Measurements from ENCODE around the gene RAP1GAP2.

RAP1GAP2 gene

DNA sequence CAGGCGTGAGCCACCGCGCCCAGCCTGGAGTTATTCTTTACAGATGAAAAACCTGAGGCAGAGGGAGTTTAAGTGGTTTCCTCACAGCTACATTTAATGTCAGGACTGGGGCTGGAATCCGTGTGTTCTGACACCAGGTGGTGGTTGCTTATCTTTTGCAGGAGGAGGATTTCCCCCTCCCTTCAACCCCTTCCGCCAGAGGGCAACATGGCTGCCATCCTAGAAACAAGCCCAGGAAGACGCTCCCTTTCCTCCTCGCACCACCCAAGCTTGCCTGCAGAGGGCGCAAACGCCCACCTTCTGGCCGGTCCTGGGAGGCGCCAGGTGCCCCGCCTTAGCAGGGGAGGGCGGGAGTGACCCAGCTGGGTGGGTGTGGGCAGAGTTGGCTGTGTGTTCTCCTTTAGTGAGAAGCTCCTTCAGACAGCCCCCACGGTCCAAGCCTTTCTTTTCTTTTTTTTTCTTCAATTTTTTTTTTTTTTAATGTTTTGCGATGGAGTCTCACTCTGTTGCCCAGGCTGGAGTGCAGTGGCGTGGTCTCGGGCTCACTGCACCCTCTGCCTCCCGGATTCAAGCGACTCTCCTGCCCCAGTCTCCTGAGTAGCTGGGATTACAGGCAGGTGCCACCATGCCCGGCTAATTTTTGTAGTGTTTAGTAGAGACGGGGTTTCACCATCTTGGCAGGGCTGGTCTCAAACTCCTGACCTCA lies 9.9 kb upstream of the RAP1GAP2 start:
- peak; percentile 78 to 89 (median 84) for DNase-seq

DNA sequence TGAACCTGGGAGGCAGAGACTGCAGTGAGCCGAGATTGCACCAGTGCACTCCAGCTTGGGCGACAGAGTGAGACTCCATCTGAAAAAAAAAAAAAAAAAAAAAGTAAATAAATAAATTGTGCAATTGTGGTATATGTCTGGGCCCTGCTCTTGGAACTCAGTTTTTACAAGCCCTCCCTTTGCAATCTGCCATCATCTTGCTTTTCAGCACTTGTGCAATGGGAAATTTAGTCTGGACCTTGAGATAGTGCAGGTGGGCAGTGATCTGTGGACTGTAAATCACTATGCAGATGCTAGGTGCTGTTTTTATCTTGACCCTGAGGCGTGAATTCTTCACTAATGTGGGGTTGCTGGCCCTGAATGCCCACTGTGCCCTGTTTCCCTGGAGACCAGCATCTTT lies 6.5 kb upstream of the RAP1GAP2 start:
- no peak for DNase-seq

DNA sequence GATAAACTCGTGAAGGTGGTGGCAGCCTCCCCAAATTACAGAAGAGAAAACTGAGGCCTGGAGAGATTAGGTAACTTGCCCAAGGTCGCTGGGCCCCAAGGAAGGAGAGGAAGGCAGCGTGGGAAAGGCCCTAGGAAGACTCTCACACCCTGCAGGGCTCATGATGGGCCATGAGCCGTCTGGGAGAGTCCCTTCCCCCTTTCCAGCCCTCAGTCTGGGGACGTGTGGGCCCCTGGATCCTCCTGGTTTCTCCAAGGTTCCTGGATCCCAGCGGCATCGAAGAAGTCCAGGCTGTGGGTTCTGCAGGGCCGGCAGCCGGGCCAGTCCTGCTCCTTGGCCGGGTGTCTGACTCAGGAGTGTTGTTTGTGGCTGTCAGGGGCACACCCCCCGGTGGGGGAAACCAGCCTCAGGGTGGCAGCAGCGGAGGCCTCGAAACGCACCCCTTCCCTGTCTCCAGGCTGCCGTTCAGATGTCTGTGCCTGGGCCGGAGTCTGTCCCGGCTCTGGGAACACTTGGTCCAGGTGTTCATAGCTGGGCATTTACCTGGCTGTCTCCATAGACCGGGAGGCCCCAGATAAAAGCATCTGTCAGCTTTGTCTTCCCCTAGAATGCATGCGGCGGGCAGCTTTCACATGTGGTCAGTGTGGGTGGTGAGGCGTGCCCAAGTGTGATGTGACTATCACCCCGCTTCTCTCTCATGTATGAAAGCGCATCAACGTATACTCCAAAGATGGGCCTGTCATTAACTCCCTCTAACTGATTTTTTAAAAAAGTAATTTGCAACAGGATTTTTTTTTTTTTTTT lies 3.7 kb upstream of the RAP1GAP2 start:
- no peak for DNase-seq

DNA sequence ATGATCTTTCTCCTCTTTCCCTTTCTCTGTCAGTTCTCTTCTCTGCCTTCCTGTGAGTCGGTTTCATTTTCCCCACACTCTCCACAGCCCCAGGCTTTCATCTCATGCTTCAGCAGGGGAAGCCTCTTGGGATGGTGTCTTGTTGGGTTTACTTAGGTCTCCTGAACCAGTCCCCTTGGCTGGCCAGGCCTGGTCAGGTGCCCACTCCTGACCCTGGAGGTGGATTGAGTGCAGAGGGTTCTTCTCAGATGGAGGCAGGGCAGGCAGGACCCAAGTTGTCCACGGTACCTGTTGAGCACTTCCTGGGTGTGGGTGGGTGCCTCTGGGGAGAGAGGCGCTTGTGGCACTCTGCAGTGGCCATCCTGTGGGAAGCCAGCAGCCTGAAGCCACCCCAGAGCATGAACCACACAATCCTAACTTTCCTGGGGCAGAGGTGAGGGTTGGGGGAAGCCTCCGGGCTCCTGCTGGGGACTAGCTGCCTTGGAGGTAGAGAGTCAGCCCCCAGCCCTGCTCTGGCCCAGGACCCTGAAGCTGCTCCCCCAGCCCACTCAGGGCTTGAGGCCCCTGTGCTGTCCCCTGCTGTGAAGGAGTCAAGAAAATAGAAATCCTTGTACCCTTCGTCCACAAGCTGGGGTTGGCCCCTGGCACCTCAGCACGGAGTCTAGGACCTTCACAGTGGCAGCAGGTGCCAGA lies 2.0 kb upstream of the RAP1GAP2 start:
- peak in 1 of 6 experiments; percentile 44 for DNase-seq

DNA sequence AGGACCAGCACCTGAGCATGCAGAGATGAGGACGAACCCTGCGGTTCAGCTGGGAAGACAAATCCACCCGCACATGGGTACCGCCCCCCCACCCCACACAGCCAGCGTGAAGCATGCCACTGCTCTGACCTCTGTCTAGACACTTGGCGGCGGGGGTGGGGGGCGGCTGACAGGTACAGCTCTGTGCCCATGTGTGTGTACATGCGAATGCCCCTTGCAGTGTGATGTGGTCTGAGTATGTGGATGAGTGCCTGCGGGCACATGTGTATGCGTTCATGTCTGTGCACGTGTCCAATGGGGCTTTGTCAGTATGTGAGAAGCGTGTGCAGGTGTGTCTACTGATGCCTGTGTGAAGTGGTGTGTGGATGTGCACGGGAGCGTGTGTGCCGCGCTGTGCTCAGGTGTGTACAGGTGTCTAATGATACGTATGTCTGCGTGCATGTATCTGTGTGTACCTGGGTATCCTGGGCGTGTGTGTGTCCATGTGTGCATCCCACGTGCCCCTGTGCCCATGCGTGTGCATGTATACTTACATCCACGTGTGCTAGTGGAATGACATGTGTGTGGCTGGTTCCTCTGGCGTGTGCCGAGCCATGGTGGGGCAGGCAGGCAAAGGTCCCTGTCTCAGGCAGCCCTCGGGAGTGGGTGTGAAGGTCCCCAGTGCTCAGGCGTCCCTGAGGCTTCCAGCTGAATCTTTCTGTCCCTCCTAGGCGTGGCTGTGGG lies 636 bp upstream of the RAP1GAP2 start:
- DNase-seq = no peak

DNA sequence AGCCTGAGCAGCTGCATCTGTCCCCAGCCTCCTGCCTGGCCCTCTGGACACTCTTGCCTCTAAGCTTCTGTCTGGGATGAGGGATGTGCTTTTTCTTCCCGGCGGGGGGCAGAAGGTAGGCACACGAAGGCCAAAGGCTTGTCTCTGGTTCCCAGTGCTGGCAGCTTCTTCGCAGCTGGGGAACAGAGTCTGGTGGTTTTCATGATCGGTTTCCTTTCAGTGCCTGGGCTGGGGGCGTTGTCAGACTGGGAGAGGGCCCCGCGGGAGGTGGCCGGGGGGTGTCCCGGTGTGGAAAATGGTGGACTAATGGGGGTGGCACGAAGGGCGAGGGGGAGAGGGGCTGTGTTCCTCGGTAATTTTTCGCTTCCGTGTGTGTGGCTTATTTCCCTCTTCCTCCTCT lies 988 bp downstream of the RAP1GAP2 start:
- peak in 2 of 6 experiments; percentile 27 to 38 for DNase-seq

DNA sequence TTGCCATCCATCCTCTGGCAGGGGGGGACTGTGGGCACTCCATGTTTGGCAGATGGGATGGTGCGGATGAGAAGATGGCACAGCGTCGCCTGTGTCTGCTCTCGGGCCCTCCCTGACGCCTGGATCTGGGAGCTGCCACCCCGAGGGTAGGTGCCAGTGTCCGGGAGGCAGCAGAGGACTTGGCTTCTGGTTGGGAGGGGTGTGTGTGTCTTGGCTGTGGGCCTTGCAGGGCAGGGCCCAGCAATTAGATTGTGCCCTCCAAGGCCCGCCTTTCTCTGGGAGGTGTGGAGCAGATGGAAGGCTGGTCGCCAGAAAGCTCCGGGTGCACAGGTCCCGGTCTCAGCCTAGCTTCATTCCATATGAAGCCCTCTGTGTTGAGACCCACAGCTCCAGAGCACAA lies 1.4 kb downstream of the RAP1GAP2 start:
- DNase-seq = no peak

DNA sequence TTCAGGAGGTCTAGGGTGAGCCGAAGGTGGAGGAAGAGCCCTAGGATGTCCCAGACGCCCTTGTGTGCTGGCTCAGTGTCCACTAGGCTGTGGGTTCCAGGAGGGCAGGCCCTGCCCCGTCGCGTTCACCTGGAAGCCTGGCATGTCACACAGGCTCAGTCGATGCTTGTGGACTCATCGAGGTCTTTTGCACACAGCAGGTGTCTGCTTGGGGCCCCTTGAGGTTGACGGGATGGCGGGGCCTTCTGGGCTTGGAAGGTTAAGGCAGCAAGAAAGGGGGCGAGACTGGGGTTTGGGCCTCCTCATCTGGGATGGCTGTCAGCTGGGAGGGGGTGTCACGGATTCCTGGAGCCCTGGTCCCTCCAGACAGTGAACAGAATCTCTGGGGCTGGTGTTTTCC lies 1.9 kb downstream of the RAP1GAP2 start:
- DNase-seq = no peak

DNA sequence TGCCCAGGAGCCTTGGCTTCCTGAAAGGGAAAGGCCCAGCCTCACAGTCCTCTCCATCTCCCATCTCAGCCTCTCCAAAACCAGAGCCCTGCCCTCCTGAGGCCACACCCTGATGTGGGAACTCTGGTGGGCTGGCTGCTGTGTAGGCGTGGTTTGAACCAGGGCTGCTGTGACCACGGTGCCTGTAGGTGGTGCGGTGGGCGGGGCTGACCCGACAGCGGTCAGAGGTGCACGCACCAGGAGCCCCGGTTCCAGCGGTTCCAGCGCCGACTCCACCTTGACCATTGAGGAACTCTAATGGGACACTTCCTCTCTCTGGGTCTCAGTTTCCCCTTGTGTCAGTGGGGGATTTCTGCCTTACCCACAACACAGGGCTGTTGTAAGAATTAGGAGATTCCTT lies 2.4 kb downstream of the RAP1GAP2 start:
- no peak for DNase-seq

DNA sequence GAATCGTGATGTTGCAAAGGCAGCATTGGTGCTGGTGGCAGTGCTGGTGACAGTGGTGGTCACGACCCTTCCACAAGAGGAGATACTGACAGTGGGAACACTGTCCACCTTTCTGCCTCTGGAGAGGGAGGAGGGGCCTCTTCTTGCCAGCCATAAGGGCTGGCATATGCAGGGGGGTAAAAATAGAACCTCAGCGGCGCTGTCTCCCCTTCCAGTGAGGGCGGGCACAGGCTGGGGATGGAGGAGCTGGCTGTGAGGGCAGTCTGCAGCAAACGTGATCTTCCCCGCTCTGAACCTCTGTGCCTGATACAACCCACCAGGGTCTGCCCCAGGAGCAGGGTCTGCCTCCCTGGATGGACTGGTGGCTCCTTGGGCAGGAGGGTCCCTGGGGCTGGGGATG lies 3.4 kb downstream of the RAP1GAP2 start:
- no peak for DNase-seq

DNA sequence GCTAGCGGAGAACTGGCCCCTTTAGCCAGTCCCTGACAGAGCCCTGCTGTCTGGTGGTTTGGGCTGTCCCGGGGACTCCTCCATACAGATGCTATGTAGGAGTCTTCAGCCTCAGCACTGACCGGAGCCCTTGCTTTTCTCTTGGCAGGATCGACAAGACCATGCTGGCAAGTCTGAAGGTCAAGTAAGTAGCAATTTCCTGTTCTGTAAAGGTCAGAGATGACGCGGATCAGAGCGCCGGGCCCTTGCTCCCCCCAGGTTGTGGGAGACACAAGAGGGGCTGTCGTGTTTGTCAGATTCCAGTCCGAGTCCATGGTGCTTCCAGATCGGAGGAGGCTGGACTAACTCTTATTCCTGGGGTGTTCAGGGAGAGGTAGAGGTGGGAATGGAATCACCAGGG lies 4.1 kb downstream of the RAP1GAP2 start:
- no peak for DNase-seq

DNA sequence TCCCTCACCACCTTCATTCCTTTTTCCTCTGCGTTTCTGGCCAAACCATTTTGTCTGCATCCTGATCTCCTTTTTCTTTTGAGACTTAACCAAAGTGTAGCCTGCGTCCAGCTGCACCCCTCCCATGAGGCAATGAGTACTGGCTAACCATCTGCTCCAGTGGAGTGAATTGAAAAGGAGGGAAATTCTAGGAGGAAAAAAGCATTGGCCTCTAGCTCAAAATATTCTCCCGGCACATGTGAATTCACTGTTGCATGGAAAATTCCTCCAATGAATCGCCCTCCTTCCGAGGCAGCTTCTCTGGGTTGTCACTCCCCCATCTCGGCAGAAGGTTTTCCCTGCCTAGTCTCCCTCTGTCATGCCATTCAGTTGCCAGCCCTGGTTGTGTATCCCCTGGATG lies 5.6 kb downstream of the RAP1GAP2 start:
- no peak for DNase-seq

DNA sequence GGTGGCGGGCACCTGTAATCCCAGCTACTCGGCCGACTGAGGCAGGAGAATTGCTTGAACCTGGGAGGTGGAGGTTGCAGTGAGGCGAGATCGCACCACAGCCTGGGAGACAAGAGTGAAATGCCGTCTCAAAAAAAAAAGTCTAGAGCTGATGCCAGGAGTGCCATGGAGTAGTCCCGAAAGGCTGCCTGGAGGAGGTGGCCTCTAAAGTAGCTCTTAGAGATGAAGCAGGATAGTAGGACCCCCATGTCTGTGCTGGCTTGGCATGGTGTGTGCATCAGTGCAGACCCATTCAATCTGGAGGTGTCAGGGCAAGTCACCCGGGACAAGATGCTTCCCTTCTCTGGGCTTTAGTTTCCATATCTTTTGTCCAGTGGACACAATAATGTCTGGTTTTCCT lies 6.3 kb downstream of the RAP1GAP2 start:
- DNase-seq = no peak

DNA sequence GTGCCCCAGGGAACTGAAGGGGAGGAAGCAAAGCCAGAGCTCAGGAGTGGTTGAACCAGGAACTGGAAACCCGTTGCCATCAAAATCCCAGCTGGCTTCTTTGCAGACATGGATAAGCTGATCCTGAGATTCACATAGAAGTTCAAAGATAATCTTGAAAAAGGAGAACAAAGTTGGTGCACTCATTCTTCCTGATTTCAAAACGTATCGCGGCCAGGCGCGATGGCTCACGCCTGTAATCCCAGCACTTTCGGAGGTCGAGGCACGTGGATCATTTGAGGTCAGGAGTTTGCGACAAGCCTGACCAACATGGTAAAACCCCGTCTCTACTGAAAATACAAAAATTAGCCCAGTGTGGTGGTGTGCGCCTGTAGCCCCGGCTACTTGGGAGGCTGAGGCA lies 7.1 kb downstream of the RAP1GAP2 start:
- no peak for DNase-seq

DNA sequence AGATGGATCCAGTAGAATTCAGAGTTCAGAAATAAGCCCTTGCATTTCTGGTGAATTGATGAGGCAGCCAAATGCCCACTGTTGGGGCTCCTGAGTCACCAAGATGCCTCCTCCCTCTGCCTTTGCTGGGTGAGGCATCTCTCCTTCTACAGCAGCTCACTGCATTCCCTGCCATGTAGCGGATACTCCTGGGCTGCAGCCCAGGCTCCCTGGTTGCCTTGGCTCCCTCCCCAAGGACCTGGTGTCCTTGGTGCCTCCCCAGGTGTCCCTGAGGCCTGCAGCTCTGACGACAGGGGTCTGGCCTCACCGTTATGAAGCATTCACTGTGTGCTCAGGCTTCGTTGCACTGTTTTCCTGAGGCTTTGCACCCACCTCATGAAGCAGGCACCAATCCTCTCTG lies 7.7 kb downstream of the RAP1GAP2 start:
- no peak for DNase-seq

DNA sequence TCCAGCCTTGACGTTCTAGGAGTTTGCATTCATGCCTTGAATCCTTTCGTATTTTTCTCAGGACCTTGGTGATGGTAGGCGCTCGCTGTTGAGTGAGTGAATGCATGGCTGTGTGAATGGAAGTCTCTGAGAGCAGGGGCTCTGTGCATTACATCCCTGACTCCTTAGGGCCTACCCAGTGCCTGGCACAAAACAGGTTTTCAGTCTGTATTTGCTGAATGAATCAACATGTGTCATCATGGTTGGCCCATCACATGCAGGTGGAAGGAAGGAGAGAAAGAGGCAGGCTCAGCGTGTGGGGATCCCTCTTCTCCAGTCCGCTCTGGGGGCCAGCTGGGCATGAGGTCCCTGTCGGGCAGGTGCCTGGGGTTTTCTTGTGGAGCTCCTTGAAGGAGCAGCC lies 8.7 kb downstream of the RAP1GAP2 start:
- DNase-seq = no peak

DNA sequence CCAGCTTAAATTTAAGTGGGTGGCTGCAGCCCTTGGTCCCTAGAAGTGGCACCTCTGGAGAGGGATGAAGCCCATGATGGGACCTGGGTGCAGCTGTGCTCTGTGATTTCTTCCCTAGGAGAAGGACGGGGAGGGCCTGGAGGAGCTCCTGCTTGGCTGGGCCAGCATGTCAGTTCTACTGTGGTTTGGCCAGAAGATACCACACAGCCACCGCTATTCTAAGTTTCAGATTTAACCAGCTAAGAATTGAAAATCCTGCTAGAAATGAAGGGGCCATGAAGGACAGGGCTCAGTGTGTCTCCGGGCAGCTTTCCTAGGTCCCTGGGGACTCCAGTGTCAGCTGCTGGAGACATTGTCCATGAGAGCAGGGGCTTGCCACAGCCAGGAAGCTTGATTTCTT lies 9.7 kb downstream of the RAP1GAP2 start:
- no peak for DNase-seq

DNA sequence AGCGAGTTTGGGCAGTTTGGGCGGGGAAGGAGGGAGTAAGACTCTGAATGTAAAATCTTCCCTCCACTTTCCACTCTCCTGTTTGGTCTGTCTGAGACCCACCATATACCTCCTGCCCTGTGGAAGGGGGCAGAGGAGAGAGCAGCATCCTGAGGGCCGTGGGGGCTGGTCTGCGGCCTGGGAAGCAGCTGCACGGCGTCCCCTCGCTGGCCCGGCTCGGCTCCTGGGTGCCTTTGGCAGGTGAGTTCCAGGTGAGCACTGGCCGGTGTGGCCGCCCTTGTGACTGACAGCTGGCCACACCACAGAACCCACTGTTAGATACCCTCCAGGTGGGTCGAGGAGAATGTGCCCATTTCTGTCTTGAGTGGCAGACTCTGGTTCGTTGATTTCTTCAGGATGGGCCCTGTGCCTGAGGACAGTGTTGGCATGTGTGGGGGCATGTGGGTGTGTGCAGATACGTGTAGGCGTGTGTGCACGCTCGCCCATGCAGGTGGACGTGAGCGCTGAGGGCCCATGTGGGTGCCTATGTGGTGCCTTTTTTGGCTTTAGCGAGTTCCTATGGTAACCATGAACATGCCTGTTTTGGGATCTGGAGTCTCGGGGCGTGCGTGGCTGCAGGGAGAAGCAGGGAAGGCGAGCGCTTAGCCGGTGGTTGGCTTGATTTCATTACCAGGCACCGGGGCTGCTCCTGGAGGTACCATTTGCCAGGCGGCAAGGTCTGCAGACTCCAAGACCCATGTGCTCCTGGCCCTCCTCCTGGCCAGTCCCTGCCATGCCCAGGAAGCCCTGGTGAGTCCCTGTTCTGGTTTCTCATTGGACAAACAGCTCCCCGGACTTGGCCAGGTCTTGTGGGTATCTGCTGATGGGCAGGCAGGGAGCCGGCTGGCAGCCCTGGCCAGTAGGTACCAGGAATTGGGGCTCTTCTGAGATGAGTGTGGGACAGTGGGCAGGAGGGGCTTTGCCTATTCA lies 12.4 kb downstream of the RAP1GAP2 start:
- DNase-seq = no peak

DNA sequence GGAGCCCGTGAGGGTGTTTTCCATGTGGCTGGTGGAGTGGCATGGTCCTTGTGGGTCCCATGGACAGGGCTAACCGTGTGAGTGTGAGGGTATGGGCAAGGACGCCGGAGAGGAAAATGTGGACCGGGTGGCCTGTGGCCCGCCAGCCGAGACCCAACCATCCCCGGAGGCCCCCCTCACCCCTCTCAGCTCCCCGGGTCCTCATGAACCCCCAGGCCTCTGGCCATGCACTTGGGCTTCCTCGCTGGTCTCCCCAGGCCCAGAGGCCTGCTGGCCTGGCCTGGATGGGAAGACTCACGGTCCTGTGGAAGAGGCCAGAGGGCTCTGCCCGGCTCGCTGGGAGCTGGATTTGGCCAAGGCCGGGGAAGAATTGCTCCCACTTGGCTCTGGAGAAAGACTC lies 13.1 kb downstream of the RAP1GAP2 start:
- DNase-seq = no peak

DNA sequence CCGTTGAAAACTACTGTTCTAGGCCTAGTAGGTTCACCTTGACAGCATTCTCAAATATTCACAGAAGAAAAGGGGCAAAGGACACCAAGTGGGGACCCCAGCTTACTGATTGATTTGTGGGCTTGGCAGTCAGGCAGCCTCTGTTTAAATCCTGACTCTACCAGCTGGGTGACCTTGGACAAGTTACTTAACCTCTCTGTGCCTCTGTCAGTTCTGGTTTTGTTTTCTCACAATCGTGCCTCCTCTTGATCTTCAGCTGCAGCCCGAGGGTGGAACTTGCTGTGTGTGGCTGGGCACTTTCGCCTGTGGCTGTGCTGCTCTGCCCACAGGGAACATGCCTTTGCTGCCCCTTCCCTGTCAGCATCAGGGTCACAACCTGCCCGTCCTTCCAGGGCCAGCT lies 17.8 kb downstream of the RAP1GAP2 start:
- peak in 1 of 6 experiments; percentile 60 for DNase-seq

DNA sequence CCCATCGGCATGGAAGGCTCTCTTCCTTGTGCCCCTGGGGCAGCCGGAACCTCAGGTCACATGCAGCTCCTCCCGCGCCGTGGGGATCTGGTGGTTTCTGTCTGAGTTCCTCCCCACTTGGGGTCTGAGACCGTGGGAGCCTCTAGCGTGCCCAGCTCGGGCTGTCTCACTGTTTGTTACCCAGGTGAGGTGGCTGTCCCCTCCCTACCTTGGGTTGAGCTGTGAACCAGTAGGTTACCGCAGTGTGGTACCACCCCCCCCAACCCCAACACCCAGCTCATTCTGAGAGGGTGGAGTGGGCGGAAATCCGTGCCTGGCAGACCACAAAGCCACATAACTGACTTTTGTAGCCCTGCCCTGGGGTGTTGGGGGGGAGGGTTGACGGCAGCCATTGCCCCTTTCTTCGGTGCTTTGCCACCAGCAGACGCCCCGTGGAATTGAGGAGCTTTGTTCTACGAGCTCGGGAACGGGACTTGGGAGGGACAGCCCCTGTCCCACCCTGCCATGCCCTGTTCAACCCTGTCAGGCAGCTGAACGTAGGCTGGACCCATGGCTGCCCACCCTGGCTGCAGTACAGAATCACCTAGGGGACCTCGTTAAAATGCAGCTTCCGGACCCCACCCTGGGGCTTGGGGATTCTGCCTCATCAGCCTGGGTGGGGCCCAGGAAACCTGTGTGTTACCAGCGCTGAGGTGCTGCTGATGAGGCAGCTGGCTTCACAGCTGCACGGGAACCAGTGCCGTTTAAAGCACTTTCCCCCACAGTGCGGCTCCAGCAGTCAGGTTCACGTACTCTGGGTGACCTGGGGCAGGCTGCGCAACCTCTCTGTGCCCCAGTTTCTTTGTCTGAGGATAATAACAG lies 18.5 kb downstream of the RAP1GAP2 start:
- peak; percentile 84 to 98 (median 92) for DNase-seq
